GDM1 (cell line): ENCODE data around the gene KDELR3.

Experiments used
- DNase-seq: peaks from one replicate; lab custom pipeline; 2025; lab: John Stamatoyannopoulos, UW

Gene KDELR3

GRCh38 chr22:38482662-38483308 lies 14.9 kb downstream of the KDELR3 start:
- no peak for DNase-seq

- no peak for DNase-seq
Observed at GRCh38 chr22:38484244-38484643, 16.3 kb downstream of the KDELR3 start.

- no peak for DNase-seq
Observed at GRCh38 chr22:38485783-38486182, 17.9 kb downstream of the KDELR3 start.

DNA sequence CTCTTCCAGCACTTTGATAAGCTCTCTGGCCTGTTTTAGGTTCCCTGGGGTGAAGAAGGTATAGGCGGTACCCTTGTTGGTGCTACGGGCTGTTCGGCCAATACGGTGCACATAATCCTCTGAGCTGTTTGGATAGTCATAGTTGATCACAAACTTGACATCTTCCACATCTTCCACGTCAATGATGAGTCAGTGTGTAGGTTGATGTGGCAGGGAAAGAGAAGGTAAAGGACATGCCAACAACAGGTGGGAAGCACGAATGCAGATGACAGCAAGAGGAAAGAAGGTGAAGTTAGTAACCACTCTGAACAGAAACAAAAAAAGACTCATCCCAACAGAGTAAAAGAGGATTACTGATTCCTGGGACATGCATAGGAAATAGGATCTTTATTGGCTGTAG lies 20.1 kb downstream of the KDELR3 start:
- DNase-seq = no peak

DNA sequence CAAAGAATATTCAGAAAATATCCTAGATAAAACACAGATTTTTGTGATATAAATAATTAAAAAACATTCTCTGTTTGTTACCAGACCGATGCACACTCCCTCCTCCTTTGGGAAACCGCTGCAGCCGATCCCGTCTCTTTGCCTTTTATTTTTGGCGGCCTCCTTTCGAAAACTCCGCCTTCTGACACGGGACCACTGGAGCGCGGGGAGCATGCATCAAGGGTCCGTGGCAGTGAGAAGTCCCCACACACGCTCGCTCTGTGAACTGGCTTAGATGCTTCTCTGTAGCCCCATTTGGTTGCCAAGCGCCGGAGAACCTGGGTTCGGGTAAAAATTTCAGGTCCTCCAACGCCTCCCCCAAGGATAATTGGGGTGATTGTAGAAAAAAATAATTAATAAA lies 21.2 kb downstream of the KDELR3 start:
- DNase-seq = no peak

GRCh38 chr22:38489561-38490145 lies 21.8 kb downstream of the KDELR3 start:
- DNase-seq = no peak

DNA sequence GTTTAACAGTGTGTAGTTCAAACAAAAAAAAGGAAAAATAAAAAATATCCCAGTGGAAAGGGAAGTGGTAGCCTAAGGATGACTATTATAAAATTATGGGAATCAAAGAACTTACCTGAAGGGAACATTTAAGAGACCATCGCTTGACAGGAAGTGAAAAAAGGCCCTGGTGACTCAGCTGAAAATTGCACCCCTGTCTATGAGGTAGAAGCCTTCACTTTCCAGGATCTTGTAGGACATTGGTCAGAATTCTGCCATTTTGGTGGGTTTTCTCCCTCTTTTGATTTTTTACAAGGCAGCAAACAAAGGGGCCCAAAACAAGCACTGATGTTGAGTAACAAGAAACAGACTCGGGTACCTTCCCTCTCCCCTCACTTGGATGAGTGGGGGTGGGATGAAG lies 22.6 kb downstream of the KDELR3 start:
- no peak for DNase-seq

DNA sequence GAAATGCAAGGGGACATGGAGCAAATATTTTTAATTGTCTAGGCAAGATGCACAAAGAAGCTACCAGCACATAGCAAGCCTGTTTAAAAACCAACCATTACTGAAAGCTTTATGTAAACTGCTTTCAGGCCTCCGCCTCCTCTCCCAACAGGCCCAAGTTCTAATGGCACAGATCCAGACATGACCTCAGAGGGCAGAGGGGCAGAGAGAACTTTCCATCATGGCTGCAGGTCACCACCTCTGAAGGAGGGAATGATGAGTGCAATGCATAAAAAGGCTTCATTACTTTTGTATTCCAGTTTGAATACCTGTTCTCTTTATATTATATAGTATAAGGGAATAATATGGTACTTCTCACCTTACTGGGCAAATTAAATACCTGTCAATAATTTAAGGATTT lies 23.0 kb downstream of the KDELR3 start:
- DNase-seq = no peak

- no peak for DNase-seq
Observed at GRCh38 chr22:38491707-38492348, 23.9 kb downstream of the KDELR3 start.

DNA sequence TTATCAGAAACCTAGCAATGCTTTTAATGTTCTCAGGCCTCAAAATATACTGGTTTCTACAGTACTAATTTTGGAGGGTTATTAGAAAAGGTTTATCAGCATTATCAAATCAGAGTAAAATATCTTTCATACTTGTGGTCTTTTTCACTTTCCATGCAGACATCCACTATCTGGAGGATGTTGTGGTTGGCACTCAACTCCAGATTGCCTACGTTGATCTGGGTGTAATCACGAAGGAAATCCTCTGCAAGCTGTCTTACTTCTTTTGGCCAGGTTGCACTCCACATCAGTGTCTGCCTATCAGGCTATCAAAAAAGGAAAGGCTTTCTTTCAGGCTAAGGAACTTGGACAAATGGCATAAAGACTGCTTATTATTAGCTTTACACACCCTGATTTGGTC lies 26.6 kb downstream of the KDELR3 start:
- DNase-seq = no peak

DNA sequence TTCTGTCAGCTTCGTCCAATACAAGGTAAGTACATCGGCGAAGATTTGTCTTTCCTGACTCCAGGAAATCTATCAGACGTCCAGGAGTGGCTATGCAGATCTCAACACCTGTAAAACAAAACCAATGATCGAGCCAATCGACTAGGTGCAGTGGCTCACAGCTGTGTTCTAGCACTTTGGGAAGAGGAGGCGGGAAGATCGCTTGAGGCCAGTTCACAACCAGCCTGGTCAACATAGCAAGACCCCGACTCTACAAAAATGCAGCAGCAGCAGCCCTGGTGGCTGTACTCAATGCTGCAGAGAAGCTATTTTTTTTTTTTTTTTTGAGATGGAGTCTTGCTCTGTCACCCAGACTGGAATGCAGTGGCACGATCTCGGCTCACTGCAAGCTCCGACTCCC lies 27.0 kb downstream of the KDELR3 start:
- DNase-seq = no peak

DNA sequence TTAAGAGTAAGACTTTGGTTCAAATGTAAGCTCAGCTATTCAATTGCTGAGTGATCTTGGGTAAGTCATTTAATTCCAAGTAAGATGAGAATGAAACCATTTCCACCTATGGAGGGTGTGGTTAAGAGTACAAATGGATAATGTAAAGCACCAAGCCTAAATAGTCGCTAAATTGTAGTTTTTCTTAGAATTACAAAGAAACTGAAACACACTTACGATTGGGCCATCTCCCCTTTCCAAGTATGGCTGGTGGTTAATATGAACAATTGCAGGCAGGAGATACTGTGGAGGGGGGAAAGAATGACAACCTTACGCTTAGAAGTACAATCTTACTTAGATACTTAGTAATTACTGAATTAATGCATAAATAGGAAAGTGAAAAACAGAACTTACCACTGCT lies 30.0 kb downstream of the KDELR3 start:
- DNase-seq = no peak

DNA sequence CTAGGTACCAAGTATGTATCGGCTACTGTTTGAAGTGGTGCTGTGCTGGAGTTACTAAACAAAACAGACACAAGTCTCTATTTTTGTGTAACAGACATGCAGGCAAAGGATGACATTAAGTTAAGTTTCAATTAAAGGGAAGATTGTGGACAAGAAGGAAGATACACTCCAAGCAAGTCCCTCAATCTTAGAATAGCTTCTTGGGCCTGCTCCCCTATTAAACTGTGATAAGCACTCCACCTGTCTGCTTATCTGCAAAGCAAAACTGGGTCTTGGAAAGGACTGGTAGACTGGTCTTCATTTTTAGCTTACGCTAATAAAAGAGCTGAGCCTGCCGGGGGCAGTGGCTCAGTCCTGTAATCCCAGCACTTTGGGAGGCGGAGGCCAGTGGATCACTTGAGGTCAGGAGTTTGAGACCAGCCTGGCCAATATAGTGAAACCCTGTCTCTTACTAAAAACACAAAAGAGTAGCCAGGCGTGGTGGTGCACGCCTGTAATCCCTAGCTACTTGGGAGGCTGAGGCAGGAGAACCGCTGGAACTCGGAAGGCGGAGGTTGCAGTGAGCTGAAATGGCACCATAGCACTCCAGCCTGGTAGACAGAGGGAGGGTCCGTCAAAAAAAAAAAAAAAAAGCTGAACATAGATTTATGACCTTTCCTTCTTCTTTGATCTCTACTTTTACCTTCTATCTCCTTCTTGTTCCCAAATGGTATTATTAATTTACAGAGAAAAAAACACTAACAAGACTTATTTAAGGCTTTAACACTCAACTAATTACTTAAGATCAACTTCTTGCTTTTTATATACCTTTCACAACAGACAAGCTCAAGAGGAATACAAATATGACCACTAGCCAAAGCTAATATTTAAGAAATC lies 34.1 kb downstream of the KDELR3 start:
- DNase-seq = no peak

DNA sequence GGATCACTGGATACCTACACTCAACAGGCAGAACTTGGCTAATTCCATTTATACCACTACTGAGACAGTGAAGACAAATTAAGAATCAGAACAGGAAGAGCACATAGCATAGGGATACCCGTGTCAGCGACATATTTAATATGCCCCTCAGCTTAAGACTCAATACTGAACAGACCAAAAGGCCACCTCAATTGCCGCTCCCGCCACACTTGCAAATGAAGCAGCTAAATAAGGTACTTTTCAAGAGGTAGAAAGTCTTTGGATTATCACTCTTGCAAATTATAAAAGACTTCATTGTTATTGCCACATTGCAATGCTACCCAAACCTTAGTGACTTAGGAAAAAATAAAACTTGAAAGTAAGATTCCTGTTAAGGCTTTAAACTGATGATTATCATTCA lies 35.1 kb downstream of the KDELR3 start:
- no peak for DNase-seq

GRCh38 chr22:38504731-38505540 lies 37.0 kb downstream of the KDELR3 start:
- DNase-seq = no peak

DNA sequence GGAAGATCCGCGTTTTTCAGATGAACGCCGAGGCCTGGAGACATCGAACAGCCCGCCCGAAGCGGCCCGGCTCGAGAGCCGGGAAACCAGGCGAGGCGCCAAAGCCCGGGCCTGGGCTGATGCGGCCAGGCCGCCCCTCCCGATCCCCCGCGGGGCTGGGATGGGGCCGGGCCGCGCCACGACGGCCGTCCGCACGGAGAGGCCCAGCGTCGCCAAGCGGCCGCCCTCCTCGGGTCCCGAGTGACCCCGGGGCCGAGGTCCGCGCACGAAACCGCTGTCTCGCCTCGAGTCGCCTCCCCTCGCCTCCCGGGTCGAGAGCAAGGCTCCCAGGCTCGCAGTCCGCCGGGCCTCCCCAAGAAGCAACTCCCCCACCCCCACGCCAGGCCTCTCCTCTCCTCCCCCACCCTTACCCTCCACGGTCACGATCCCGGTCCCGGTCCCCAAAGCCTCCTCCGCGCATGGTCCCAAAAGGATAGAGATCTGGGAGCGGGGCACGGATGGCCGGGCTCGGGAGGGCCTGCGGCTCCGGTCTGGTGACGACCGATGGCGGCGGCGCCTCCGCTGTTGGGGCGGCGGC lies 37.7 kb downstream of the KDELR3 start:
- no peak for DNase-seq

GRCh38 chr22:38506118-38506962 lies 38.4 kb downstream of the KDELR3 start, which contains the start of gene DDX17:
Gene DDX17 (minus strand): TSS chr22:38506311.
- peak; percentile 90 for DNase-seq

DNA sequence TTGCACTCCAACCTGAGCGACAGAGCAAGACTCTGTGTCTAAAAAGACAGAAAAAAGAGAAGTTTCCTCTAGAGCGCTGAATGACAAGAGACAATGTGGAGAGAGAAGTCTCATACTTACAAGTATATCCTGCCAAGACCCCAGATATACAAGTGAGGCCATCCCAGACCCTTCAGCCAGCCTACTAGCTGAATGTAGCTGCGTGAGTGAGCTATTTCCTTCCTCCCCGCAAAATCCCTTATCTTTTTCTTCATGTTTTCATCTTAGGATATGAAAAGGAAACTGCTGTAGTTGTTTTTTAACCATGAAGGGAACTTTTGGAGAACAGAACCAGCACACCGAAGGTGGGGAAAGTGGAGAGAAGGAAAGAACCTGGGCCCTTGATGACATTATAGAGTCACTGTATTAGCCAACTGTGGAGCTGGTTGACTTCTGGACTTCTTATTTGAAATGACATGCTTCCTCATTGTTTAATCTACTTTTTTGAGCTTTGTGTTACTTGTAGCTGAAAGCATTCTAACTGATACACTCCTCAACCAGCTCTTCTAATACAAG lies 42.6 kb downstream of the KDELR3 start:
- peak; percentile 30 for DNase-seq

DNA sequence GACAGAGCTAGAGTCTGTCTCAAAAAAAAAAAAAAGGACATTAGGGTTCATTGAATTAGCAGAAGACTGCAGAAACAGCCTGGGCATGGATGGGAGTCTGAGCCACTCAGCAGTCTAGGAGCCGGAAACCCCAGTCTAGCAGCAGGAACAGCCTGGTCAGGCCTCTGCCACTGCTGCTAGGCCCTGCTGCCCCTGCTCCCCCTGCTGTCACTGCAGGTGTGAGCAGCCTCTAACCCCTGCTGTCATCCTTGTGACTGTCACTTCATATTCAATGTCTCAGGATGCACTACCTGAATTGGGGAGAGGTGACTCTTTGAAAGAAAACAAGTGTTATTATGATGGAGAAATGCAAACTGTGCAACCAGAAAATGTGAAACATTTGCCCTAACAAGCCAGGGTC lies 45.2 kb downstream of the KDELR3 start:
- no peak for DNase-seq

GRCh38 chr22:38518620-38519019 lies 50.7 kb downstream of the KDELR3 start:
- DNase-seq = no peak
